HCT116 (cell line): ENCODE results near the gene NUDT2.

Source experiments
- CTCF ChIP-seq, 3 experiments: fragments of 200-600 bp in 1 of 3; sonication (generic) in 1 of 3; IDR thresholded peaks in 2 of 3; conservative IDR thresholded peaks in 1 of 3; 2 replicates each; pipeline ENCODE4 v1.5.1; 2012 to 2017; ENCODE audit warnings: low read depth in 2 of 3, low read length in 2 of 3, antibody characterized with exemption in 1 of 3, borderline replicate concordance in 1 of 3, control low read depth in 1 of 3, mild to moderate bottlenecking in 1 of 3, mixed read lengths in 1 of 3, mixed run types in 1 of 3, moderate library complexity in 1 of 3; ENCODE audit not compliant: insufficient read depth in 1 of 3
- MAX ChIP-seq: IDR thresholded peaks from 2 replicates; pipeline ENCODE4 v1.6.1; 2012
- POLR2AphosphoS5 ChIP-seq: IDR thresholded peaks from 2 replicates; pipeline ENCODE4 v1.6.1; 2011; ENCODE audit warnings: mild to moderate bottlenecking, low read depth, low read length, moderate library complexity
- REST ChIP-seq: IDR thresholded peaks from 2 replicates; pipeline ENCODE4 v1.6.1; 2012; ENCODE audit warnings: low read depth
- YY1 ChIP-seq: IDR thresholded peaks from 2 replicates; pipeline ENCODE4 v1.6.1; 2011; ENCODE audit warnings: low read length, low read depth, moderate library complexity, mild to moderate bottlenecking; ENCODE audit not compliant: insufficient replicate concordance; ENCODE audit errors: extremely low read depth

GRCh38 chr9:34374339-34374738 lies 45.0 kb downstream of the NUDT2 start:
- TF ChIP-seq POLR2AphosphoS5 (no peak), CTCF (IDR thresholded peaks at IDR 0.05 in 2 of 3, conservative IDR thresholded peaks at IDR 0.05 in 1 of 3; ENCODE audit: borderline replicate concordance in 1 of 3, insufficient read depth in 1 of 3, low read depth in 2 of 3, low read length in 2 of 3) (no peak), MAX (no peak), REST (no peak), YY1 (no peak)
